ENCODE measurements around the gene DLX4.

The DLX4 gene

DNA sequence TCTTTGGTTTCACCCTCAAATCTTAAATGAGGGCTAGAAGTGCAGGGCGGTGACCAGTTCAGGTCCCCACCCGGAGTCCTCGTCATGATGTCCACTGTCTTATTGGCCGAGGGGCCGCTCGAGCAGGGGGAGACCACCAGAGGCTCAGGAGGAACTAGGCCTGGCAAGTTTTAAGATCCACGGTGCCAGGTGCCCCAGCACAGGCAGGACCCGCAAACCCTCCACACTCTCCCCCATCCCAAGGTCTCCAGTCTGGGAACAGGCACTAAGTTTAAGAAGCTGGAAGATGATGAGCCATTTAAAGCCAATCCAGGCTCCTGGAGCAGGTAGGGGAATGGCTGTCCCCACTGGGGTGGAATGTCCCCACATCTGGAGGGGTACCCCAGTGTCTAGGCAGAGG lies 21.9 kb downstream of the DLX4 start:
- Histone ChIP-seq H3K36me3 (peaks cover 9% of the 10 kb centered on the region), H3K27me3 (ENCODE audit: insufficient read depth, low read depth, severe bottlenecking) (peaks cover 6% of the 10 kb centered on the region), H3K9me3 (ENCODE audit: severe bottlenecking) (no peaks in the 10 kb centered on the region), H3K4me3 (ENCODE audit: low read depth, low read length) (no peak overlapping the region), H3K27ac (no peak overlapping the region)
- no peak for DNase-seq
- TF ChIP-seq, protein P1, sequence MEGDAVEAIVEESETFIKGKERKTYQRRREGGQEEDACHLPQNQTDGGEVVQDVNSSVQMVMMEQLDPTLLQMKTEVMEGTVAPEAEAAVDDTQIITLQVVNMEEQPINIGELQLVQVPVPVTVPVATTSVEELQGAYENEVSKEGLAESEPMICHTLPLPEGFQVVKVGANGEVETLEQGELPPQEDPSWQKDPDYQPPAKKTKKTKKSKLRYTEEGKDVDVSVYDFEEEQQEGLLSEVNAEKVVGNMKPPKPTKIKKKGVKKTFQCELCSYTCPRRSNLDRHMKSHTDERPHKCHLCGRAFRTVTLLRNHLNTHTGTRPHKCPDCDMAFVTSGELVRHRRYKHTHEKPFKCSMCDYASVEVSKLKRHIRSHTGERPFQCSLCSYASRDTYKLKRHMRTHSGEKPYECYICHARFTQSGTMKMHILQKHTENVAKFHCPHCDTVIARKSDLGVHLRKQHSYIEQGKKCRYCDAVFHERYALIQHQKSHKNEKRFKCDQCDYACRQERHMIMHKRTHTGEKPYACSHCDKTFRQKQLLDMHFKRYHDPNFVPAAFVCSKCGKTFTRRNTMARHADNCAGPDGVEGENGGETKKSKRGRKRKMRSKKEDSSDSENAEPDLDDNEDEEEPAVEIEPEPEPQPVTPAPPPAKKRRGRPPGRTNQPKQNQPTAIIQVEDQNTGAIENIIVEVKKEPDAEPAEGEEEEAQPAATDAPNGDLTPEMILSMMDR (IDR thresholded peaks at IDR 0.05; ENCODE audit: low read depth, low read length), result no peak

DNA sequence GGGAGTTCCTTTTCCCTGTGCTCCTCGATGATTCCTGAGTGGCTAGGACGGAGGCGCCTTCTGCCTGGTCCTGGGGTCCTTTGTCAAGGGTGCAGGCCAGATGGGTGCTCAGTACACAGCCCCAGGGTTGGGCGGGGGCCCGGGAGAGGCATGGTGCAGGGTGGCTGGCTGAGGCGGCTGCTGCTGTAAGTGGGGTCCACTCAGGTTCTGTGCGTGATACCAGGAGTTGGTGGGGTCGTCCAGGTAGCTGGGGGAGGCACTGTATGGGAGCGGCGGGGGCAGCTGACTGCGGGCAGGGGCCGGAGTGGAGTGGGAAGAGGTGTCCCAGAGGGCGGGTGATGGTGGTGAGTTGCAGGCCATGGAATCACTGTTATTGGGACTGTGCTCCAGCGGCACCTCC lies 22.4 kb downstream of the DLX4 start:
- H3K27ac ChIP-seq, result no peak overlapping the region
- H3K36me3 ChIP-seq, result peaks cover 9% of the 10 kb centered on the region
- H3K27me3 ChIP-seq (ENCODE audit: insufficient read depth, low read depth, severe bottlenecking), result peaks cover 6% of the 10 kb centered on the region
- TF ChIP-seq, protein P1 (IDR thresholded peaks at IDR 0.05; ENCODE audit: low read depth, low read length), result no peak
- no peak for DNase-seq
- no peaks in the 10 kb centered on the region for H3K9me3 ChIP-seq (ENCODE audit: severe bottlenecking)
- H3K4me3 ChIP-seq (ENCODE audit: low read depth, low read length), result no peak overlapping the region

DNA sequence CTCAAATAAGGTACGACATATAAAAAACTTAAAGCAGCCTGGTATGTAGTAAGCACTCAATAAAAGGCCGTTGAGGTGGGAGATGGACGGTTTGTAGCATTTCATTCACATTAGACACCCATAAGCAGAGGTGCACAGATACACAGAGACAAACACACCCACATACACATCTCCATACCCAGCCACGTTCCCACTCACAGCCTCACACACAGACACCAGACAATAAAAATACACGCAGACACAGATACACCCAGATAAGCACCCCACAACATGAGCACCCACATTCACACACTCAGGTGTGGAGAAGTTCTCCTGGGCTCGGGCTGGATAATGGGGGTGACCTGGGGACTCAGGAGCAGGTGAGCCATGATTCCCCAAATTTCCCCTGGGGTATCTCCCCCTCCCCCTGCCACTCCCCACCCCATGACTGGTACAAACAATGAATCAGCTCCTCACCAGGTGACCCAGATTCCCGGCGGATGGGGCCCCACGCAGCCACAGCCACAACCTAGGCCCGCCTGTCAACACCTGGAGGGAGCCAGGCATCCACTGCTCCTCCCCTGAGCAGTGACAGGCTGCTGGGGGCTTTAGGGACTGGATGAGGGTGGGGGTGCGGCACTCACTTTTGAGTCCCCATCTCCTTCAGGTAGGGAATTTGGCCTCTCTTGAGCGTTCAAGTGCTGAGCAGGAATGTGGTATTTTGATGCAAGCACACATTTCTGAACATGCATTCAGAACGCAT lies 23.4 kb downstream of the DLX4 start:
- H3K27ac ChIP-seq, result no peak overlapping the region
- no peaks in the 10 kb centered on the region for H3K9me3 ChIP-seq (ENCODE audit: severe bottlenecking)
- H3K36me3 ChIP-seq, result peaks cover 9% of the 10 kb centered on the region
- TF ChIP-seq, protein P1 (IDR thresholded peaks at IDR 0.05; ENCODE audit: low read depth, low read length), result no peak
- H3K27me3 ChIP-seq (ENCODE audit: insufficient read depth, low read depth, severe bottlenecking), result peaks cover 6% of the 10 kb centered on the region
- no peak for DNase-seq
- H3K4me3 ChIP-seq (ENCODE audit: low read depth, low read length), result no peak overlapping the region

DNA sequence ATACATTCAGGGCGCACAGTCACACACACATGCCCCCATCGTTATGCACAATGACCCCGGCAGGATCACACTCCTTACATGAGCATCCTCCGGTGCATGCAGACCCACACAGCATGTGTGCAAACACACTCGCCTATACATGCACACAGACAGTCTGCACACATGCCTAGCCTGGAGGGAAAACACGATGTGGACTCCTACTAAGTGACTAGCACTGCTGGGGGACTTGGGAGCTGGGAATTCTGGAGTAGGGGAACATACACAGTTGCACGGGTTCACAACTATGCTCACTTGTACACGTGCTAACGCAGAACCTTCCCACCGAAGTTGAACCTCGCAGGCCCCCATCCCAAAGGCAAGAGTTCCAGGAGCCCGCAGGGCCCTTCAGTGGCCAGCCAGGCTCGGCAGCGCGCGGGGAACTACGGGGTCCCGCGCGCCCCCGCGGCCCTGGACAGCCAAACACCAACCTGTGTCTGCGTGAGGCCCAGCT lies 24.0 kb downstream of the DLX4 start:
- peaks cover 9% of the 10 kb centered on the region for H3K36me3 ChIP-seq
- TF ChIP-seq, protein P1 (IDR thresholded peaks at IDR 0.05; ENCODE audit: low read depth, low read length), result no peak
- peak overlapping the region; percentile 32 for H3K4me3 ChIP-seq (ENCODE audit: low read depth, low read length)
- peaks cover 6% of the 10 kb centered on the region for H3K27me3 ChIP-seq (ENCODE audit: insufficient read depth, low read depth, severe bottlenecking)
- no peak overlapping the region for H3K27ac ChIP-seq
- DNase-seq, result no peak
- no peaks in the 10 kb centered on the region for H3K9me3 ChIP-seq (ENCODE audit: severe bottlenecking)

DNA sequence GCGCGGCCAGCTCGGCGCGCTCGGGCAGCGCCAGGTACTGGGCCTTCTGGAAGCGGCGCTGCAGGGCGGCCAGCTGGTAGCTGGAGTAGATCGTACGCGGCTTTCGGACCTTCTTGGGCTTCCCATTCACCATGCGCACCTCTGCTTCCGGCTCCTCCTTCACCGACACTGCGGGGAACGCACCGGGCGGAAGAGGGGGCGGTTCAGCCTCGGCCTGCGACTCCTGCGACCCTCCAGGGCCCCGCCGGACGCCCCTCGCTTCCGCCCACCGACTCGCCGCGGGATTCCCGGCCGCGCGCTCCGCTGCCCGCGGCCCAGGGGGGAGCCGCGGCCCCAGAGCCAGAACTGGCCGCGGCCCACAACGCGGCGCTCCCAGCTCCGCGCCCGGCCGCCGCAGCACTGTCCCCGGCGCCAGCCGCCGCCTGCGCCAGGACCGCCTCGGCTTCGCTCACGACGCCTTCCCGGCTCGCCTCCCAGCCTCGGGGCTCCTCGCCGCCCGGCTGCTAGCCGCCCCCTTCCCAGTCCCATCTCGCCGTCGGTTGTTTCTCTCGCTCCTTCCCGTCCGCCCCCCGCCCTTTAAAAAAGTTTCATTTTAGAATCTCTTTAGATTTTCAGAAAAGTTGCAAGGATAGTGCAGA lies 24.6 kb downstream of the DLX4 start:
- TF ChIP-seq, protein P1 (IDR thresholded peaks at IDR 0.05; ENCODE audit: low read depth, low read length), result no peak
- Histone ChIP-seq H3K36me3 (peaks cover 9% of the 10 kb centered on the region), H3K9me3 (ENCODE audit: severe bottlenecking) (no peaks in the 10 kb centered on the region), H3K4me3 (ENCODE audit: low read depth, low read length) (peak overlapping the region; percentile 55), H3K27ac (no peak overlapping the region), H3K27me3 (ENCODE audit: insufficient read depth, low read depth, severe bottlenecking) (peaks cover 6% of the 10 kb centered on the region)
- peak; percentile 37 for DNase-seq
